Epithelial cell of esophagus (primary cell): ENCODE data around the gene DCXR.
A peak's percentile ranks its signal among the peaks of the same experiment; 100 is the strongest.

Experiments used
- DNase-seq: peaks from one replicate; pipeline ENCODE4 v3.0.0; 2010; ENCODE audit warnings: low read depth
- H3K4me3 ChIP-seq: 2 replicates; pipeline ENCODE4 v1.5.1; 2011; ENCODE audit warnings: mild to moderate bottlenecking, low read length, control low read depth
- CTCF ChIP-seq: IDR thresholded peaks from 2 replicates; pipeline ENCODE4 v1.5.1; 2011; ENCODE audit warnings: low read depth, mild to moderate bottlenecking, low read length, control low read depth, inconsistent platforms; ENCODE audit not compliant: insufficient read depth; ENCODE audit errors: missing control alignments

Gene DCXR

GRCh38 chr17:82072827-82073226 is 35.3 kb upstream of the DCXR start:
- TF ChIP-seq CTCF = no peak
- no peak for DNase-seq
- H3K4me3 ChIP-seq = no peak overlapping the region

GRCh38 chr17:82070611-82071010 is 33.1 kb upstream of the DCXR start:
- TF ChIP-seq CTCF = no peak
- no peak overlapping the region for H3K4me3 ChIP-seq
- no peak for DNase-seq

GRCh38 chr17:82065638-82066303 is 28.3 kb upstream of the DCXR start, which contains the start of gene DUS1L:
TSS of gene DUS1L (minus strand) at chr17:82065804. CDS start at chr17:82065059, 745 bp downstream.
- peak within 1 kb of the TSS; percentile 83 for H3K4me3 ChIP-seq
- DNase-seq = peak; percentile 56
- no peak for TF ChIP-seq CTCF

- no peak for TF ChIP-seq CTCF
- DNase-seq = no peak
- peak overlapping the region; percentile 83 for H3K4me3 ChIP-seq
These were observed 27.7 kb upstream of the DCXR start for GRCh38 chr17:82065193-82065637.

- peak overlapping the region; percentile 83 for H3K4me3 ChIP-seq
- no peak for TF ChIP-seq CTCF
These were observed 27.1 kb upstream of the DCXR start for GRCh38 chr17:82064433-82065192.

GRCh38 chr17:82063424-82064415 is 26.2 kb upstream of the DCXR start:
- no peak for TF ChIP-seq CTCF
- DNase-seq = no peak
- peak overlapping the region; percentile 83 for H3K4me3 ChIP-seq

More at GRCh38 chr17:82064433-82065192, 27.1 kb upstream of the DCXR start:
- DNase-seq = peak; percentile 53
